ENCODE data around the gene CSNK1G3. TPM values are rescaled to one million over a fixed set of nuclear protein-coding genes. Genes with fewer than 3 reads are reported as not detected.

Gene CSNK1G3
- total RNA-seq, 1 experiment from 2014 or later, result 48.3 TPM

DNA sequence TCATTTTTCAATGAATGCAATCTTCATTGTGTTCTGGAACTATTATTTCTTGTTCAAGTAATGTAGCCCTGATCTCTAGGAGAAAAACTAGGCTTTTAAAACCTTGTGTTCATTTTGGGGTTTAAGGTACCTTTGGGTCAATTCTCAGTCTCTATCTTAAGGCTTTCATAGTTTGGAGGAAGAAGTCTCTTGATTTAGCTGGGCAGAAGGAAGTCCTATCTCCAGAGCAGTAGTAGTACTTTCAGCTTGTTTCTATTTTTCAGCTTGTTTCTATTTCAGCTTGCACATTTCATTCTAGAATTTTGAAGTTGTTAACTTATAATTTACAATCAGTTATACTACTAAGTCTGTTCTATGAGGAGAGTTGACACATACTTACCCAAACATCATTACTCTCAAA, 15.2 kb downstream of the CSNK1G3 start:
- no peak overlapping the region for H4K91ac ChIP-seq (ENCODE audit: insufficient read length, low read depth, low read length)
- Mint-ChIP-seq H3K4me1 (peaks cover 4 to 6% of the 10 kb centered on the region in 2 experiments; a peak in 3 of 4 replicates), H3K27me3 (ENCODE audit: low read depth) (no peaks in the 10 kb centered on the region), H3K9me3 (no peaks in the 10 kb centered on the region), H3K27ac (no peak overlapping the region), H3K4me3 (no peak overlapping the region), H3K36me3 (ENCODE audit: insufficient read depth in 1 of 3, low read depth in 3 of 3) (peaks cover 0 to 2% (median 2%) of the 10 kb centered on the region in 3 experiments; a peak in 1 of 7 replicates)
- no peak overlapping the region for H3K27ac ChIP-seq (ENCODE audit: insufficient read length, low read depth, low read length)
- H2BK20ac ChIP-seq (ENCODE audit: low read depth, low read length, poor library complexity, severe bottlenecking), result no peak overlapping the region
- peaks cover 8% of the 10 kb centered on the region; the same call in 1 of the 2 replicates for H3K79me2 ChIP-seq (ENCODE audit: insufficient read depth, low read length)
- H3K4me2 ChIP-seq (ENCODE audit: insufficient read depth, insufficient read length, low read length), result no peak overlapping the region
- no peak overlapping the region for H3K56ac ChIP-seq (ENCODE audit: insufficient read length, low read depth, low read length)
- H4K20me1 ChIP-seq (ENCODE audit: control insufficient read depth, insufficient read depth, insufficient read length), result no peaks in the 10 kb centered on the region
- no peak overlapping the region for H3K4ac ChIP-seq (ENCODE audit: low read depth, low read length)
- no peaks in the 10 kb centered on the region for H3K4me1 ChIP-seq (ENCODE audit: insufficient read depth, low read length)
- no peak overlapping the region for H3K14ac ChIP-seq (ENCODE audit: insufficient read depth, low read length)
- H2AK5ac ChIP-seq (ENCODE audit: insufficient read length, low read length), result no peak overlapping the region
- no peaks in the 10 kb centered on the region for H3K23me2 ChIP-seq (ENCODE audit: insufficient read length, low read depth, low read length, poor library complexity, severe bottlenecking)
- TF ChIP-seq, protein P1, sequence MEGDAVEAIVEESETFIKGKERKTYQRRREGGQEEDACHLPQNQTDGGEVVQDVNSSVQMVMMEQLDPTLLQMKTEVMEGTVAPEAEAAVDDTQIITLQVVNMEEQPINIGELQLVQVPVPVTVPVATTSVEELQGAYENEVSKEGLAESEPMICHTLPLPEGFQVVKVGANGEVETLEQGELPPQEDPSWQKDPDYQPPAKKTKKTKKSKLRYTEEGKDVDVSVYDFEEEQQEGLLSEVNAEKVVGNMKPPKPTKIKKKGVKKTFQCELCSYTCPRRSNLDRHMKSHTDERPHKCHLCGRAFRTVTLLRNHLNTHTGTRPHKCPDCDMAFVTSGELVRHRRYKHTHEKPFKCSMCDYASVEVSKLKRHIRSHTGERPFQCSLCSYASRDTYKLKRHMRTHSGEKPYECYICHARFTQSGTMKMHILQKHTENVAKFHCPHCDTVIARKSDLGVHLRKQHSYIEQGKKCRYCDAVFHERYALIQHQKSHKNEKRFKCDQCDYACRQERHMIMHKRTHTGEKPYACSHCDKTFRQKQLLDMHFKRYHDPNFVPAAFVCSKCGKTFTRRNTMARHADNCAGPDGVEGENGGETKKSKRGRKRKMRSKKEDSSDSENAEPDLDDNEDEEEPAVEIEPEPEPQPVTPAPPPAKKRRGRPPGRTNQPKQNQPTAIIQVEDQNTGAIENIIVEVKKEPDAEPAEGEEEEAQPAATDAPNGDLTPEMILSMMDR (conservative IDR thresholded peaks at IDR 0.05), result no peak
- no peak for DNase-seq
- no peak overlapping the region for H3K23ac ChIP-seq (ENCODE audit: insufficient read length, low read depth, low read length)
- no peak overlapping the region for H2BK120ac ChIP-seq (ENCODE audit: low read depth, low read length, poor library complexity, severe bottlenecking)
- no peak overlapping the region for H3K9ac ChIP-seq (ENCODE audit: extremely low read depth, insufficient read length, low read length)
- no peak overlapping the region for H3T11ph ChIP-seq (ENCODE audit: low read length)
- no peak overlapping the region for H2BK15ac ChIP-seq (ENCODE audit: low read depth, low read length)
- H2AFZ ChIP-seq (ENCODE audit: low read length), result no peak overlapping the region
- no peak overlapping the region for H2BK12ac ChIP-seq (ENCODE audit: insufficient read length, low read depth, low read length)
- no peaks in the 10 kb centered on the region for H3K27me3 ChIP-seq (ENCODE audit: insufficient read depth, low read length)
- H4K8ac ChIP-seq (replicated peaks; ENCODE audit: insufficient read length, low read depth, low read length), result no peak overlapping the region
- no peak overlapping the region for H4K5ac ChIP-seq (ENCODE audit: insufficient read length, low read depth, low read length)
- no peak overlapping the region for H3K18ac ChIP-seq (ENCODE audit: insufficient read length, low read depth, low read length)
- peaks cover 14% of the 10 kb centered on the region for H3K79me1 ChIP-seq (ENCODE audit: insufficient read depth, low read depth, low read length, poor library complexity, severe bottlenecking)
- no peaks in the 10 kb centered on the region for H3K9me3 ChIP-seq (ENCODE audit: control insufficient read depth, low read depth, low read length)
- no peak overlapping the region for H2BK5ac ChIP-seq (ENCODE audit: insufficient read length, low read length)

Data from H9 (cell line).